Mesothelial cell of epicardium (in vitro differentiated cells): ENCODE results near the gene CST8. TPM values are rescaled to one million over a fixed set of nuclear protein-coding genes. Genes with fewer than 3 reads are reported as not detected.
"Not testable (repeated sequence)": the region's sequence is repeated elsewhere in the genome, so short reads cannot be mapped to it uniquely, and the experiment has no call there.

ENCODE experiments used
- DNase-seq, 2 experiments: peaks; one replicate each; pipeline ENCODE4 v3.0.0; 2021; ENCODE audit warnings: low spot score in 2 of 2; ENCODE audit not compliant: unreplicated experiment in 2 of 2
- H3K27ac Mint-ChIP-seq: 2 replicates; pipeline ENCODE4 v1.8.0; 2021; ENCODE audit warnings: mixed read lengths
- H3K27me3 Mint-ChIP-seq: 2 replicates; pipeline ENCODE4 v1.8.0; 2021; ENCODE audit warnings: low read depth, mixed read lengths
- H3K36me3 Mint-ChIP-seq: 2 replicates; pipeline ENCODE4 v1.8.0; 2021; ENCODE audit warnings: mixed read lengths
- H3K4me1 Mint-ChIP-seq: 2 replicates; pipeline ENCODE4 v1.8.0; 2021; ENCODE audit warnings: mixed read lengths
- H3K4me3 Mint-ChIP-seq: 2 replicates; pipeline ENCODE4 v1.8.0; 2021; ENCODE audit warnings: mild to moderate bottlenecking, moderate library complexity, mixed read lengths
- H3K9me3 Mint-ChIP-seq: 2 replicates; pipeline ENCODE4 v1.8.0; 2021; ENCODE audit warnings: mixed read lengths
- CTCF ChIP-seq: fragments of 200-600 bp; sonication (generic); IDR thresholded peaks from one replicate; pipeline ENCODE4 v1.5.0; 2021; ENCODE audit warnings: antibody characterized with exemption; ENCODE audit not compliant: unreplicated experiment
- total RNA-seq: library from RNA; stranded (reverse); gene quantifications from 3 replicates; pipeline ENCODE4 v1.2.1, GENCODE V29; 2021

CST8 gene
- total RNA-seq, 1 donor from 2014 or later = not detected

- TF ChIP-seq CTCF = no peak
- no peak overlapping the region for H3K4me3 Mint-ChIP-seq
- peaks cover 6% of the 10 kb centered on the region for H3K27me3 Mint-ChIP-seq
- H3K36me3 Mint-ChIP-seq = no peaks in the 10 kb centered on the region
- H3K4me1 Mint-ChIP-seq = no peaks in the 10 kb centered on the region
- no peak overlapping the region for H3K27ac Mint-ChIP-seq
- H3K9me3 Mint-ChIP-seq = peaks cover 15% of the 10 kb centered on the region
- DNase-seq = no peak
These were observed 31.3 kb upstream of the CST8 start for GRCh38 chr20:23459461-23460150.

GRCh38 chr20:23461180-23461579 is 29.7 kb upstream of the CST8 start:
- no peaks in the 10 kb centered on the region for H3K36me3 Mint-ChIP-seq
- no peak for TF ChIP-seq CTCF
- H3K9me3 Mint-ChIP-seq = peaks cover 26% of the 10 kb centered on the region
- peaks cover 6% of the 10 kb centered on the region for H3K27me3 Mint-ChIP-seq
- H3K27ac Mint-ChIP-seq = no peak overlapping the region
- H3K4me1 Mint-ChIP-seq = no peaks in the 10 kb centered on the region
- DNase-seq = no peak
- H3K4me3 Mint-ChIP-seq = no peak overlapping the region

- H3K36me3 Mint-ChIP-seq, H3K27me3 Mint-ChIP-seq, H3K27ac Mint-ChIP-seq, H3K4me1 Mint-ChIP-seq, DNase-seq, H3K4me3 Mint-ChIP-seq: not testable (repeated sequence)
- peaks cover 42% of the 10 kb centered on the region for H3K9me3 Mint-ChIP-seq
These were observed 24.0 kb upstream of the CST8 start for GRCh38 chr20:23466961-23467360.

GRCh38 chr20:23472306-23472705 is 18.6 kb upstream of the CST8 start:
- H3K36me3 Mint-ChIP-seq, H3K27ac Mint-ChIP-seq, H3K27me3 Mint-ChIP-seq, H3K9me3 Mint-ChIP-seq, H3K4me3 Mint-ChIP-seq, DNase-seq: not testable (repeated sequence)
- peaks cover 11% of the 10 kb centered on the region for H3K4me1 Mint-ChIP-seq

GRCh38 chr20:23473293-23473692 is 17.6 kb upstream of the CST8 start:
- peaks cover 11% of the 10 kb centered on the region for H3K4me1 Mint-ChIP-seq
- not testable (repeated sequence) for DNase-seq, H3K9me3 Mint-ChIP-seq, H3K27ac Mint-ChIP-seq, H3K36me3 Mint-ChIP-seq, H3K27me3 Mint-ChIP-seq, H3K4me3 Mint-ChIP-seq

- peaks cover 11% of the 10 kb centered on the region for H3K4me1 Mint-ChIP-seq
- no peaks in the 10 kb centered on the region for H3K36me3 Mint-ChIP-seq
- TF ChIP-seq CTCF = no peak
- peaks cover 1% of the 10 kb centered on the region for H3K27me3 Mint-ChIP-seq
- H3K4me3 Mint-ChIP-seq = no peak overlapping the region
- no peaks in the 10 kb centered on the region for H3K9me3 Mint-ChIP-seq
- no peak overlapping the region for H3K27ac Mint-ChIP-seq
- DNase-seq = no peak
These were observed 15.5 kb upstream of the CST8 start for GRCh38 chr20:23475395-23475794.

- H3K4me3 Mint-ChIP-seq = no peak overlapping the region
- no peaks in the 10 kb centered on the region for H3K9me3 Mint-ChIP-seq
- H3K27ac Mint-ChIP-seq = no peak overlapping the region
- H3K4me1 Mint-ChIP-seq = peaks cover 11% of the 10 kb centered on the region
- TF ChIP-seq CTCF = no peak
- H3K36me3 Mint-ChIP-seq = no peaks in the 10 kb centered on the region
- H3K27me3 Mint-ChIP-seq = peaks cover under 1% of the 10 kb centered on the region
- DNase-seq = no peak
These were observed 14.7 kb upstream of the CST8 start for GRCh38 chr20:23476015-23476754.
